Keratinocyte (primary cell): ENCODE data around the gene STIM1. TPM values are rescaled to one million over a fixed set of nuclear protein-coding genes. Genes with fewer than 3 reads are reported as not detected.

ENCODE experiments used
- DNase-seq: peaks from one replicate; pipeline ENCODE4 v3.0.0-alpha.2; 2011; ENCODE audit warnings: low read depth, missing footprints, low spot score
- FAIRE-seq: peaks from 2 replicates; lab custom pipeline; 2011; peaks lifted over from hg19 to GRCh38; lab: Jason Lieb, UNC
- H2AFZ ChIP-seq: 2 replicates; pipeline ENCODE4 v1.6.0; 2012; ENCODE audit warnings: low read length, control low read depth, inconsistent platforms; ENCODE audit not compliant: control insufficient read depth
- H3K27ac ChIP-seq: 2 replicates; pipeline ENCODE4 v1.5.1; 2011; ENCODE audit warnings: low read length; ENCODE audit not compliant: control insufficient read depth, insufficient read depth
- H3K27me3 ChIP-seq: 3 replicates; pipeline ENCODE4 v1.6.0; 2011; ENCODE audit warnings: low read length; ENCODE audit not compliant: control insufficient read depth, insufficient read depth; ENCODE audit errors: extremely low read depth
- H3K36me3 ChIP-seq, 2 experiments: 2 replicates in 1 of 2; 3 replicates in 1 of 2; pipeline ENCODE4 v1.5.1; 2011; ENCODE audit warnings: low read length in 2 of 2, mild to moderate bottlenecking in 1 of 2; ENCODE audit not compliant: control insufficient read depth in 2 of 2, insufficient read depth in 2 of 2; ENCODE audit errors: extremely low read depth in 1 of 2
- H3K4me1 ChIP-seq: 3 replicates; pipeline ENCODE4 v1.5.1; 2011; ENCODE audit warnings: low read length; ENCODE audit not compliant: control insufficient read depth, insufficient read depth; ENCODE audit errors: extremely low read depth
- H3K4me2 ChIP-seq: 3 replicates; pipeline ENCODE4 v1.6.0; 2011; ENCODE audit warnings: low read depth, low read length; ENCODE audit not compliant: control insufficient read depth, insufficient read depth; ENCODE audit errors: extremely low read depth
- H3K4me3 ChIP-seq, 3 experiments: fragments of 200-600 bp in 1 of 3; sonication (generic) in 1 of 3; 2 replicates in 2 of 3; 3 replicates in 1 of 3; pipeline ENCODE4 v1.5.1; 2011 to 2016; ENCODE audit warnings: low read length in 3 of 3, mild to moderate bottlenecking in 3 of 3, control low read depth in 2 of 3, inconsistent platforms in 1 of 3, low read depth in 1 of 3, mixed read lengths in 1 of 3, mixed run types in 1 of 3, moderate library complexity in 1 of 3; ENCODE audit not compliant: control insufficient read depth in 2 of 3, insufficient read depth in 2 of 3; ENCODE audit errors: extremely low read depth in 1 of 3
- H3K79me2 ChIP-seq: 2 replicates; pipeline ENCODE4 v1.6.0; 2012; ENCODE audit warnings: low read length; ENCODE audit not compliant: control insufficient read depth, insufficient read depth
- H3K9ac ChIP-seq: 3 replicates; pipeline ENCODE4 v1.6.0; 2011; ENCODE audit warnings: low read length; ENCODE audit not compliant: control insufficient read depth, insufficient read depth; ENCODE audit errors: extremely low read depth
- H3K9me1 ChIP-seq: 3 replicates; pipeline ENCODE4 v1.6.0; 2011; ENCODE audit warnings: low read length; ENCODE audit not compliant: control insufficient read depth, insufficient read depth; ENCODE audit errors: extremely low read depth
- H3K9me3 ChIP-seq: 2 replicates; pipeline ENCODE4 v1.5.1; 2012; ENCODE audit warnings: low read depth, low read length; ENCODE audit not compliant: control insufficient read depth
- H4K20me1 ChIP-seq: 3 replicates; pipeline ENCODE4 v1.6.0; 2011; ENCODE audit warnings: low read length; ENCODE audit not compliant: control insufficient read depth, insufficient read depth; ENCODE audit errors: extremely low read depth
- EZH2 ChIP-seq: IDR thresholded peaks from one replicate; pipeline ENCODE4 v1.6.1; 2012; ENCODE audit warnings: inconsistent platforms, mild to moderate bottlenecking, low read length, moderate library complexity
- dilution Hi-C: fragments of 300-500 bp; cut with MboI; formaldehyde crosslinking; loops from one replicate; pipeline ENCODE4 v1.7.0; 2020; ENCODE audit warnings: low sequenced_read_pairs; ENCODE audit not compliant: extremely low pct_ligation_motif_present
- polyA plus RNA-seq, 5 experiments: library from polyadenylated mRNA; depleted of rRNA in 3 of 5; stranded (reverse) in 3 of 5; stranded (forward) in 1 of 5; unstranded in 1 of 5; fragments of >200 nt; gene quantifications; 1 replicate in 1 of 5; 2 replicates in 3 of 5; 3 replicates in 1 of 5; pipeline versions ENCODE4 v1.2.1 to v1.2.3, GENCODE V29; 2011 to 2012; ENCODE audit warnings: missing spikeins in 2 of 5, low read depth in 1 of 5, low replicate concordance in 1 of 5
- TF ChIP-seq, protein P1 (sequence below), 3 experiments: IDR thresholded peaks in 1 of 3; conservative IDR thresholded peaks in 1 of 3; optimal IDR thresholded peaks in 1 of 3; 2 replicates in 2 of 3; 3 replicates in 1 of 3; pipeline versions ENCODE3 to v1.5.1; 2011; ENCODE audit warnings: low read length in 3 of 3, mild to moderate bottlenecking in 3 of 3, moderate library complexity in 2 of 3, control low read depth in 1 of 3, inconsistent platforms in 1 of 3; ENCODE audit not compliant: insufficient read depth in 2 of 3; ENCODE audit errors: extremely low read depth in 1 of 3

STIM1 gene
- polyA plus RNA-seq, 1 donor (not counting 4 experiments of a cell fraction or from before 2014, with no cell fraction given) = 23.7 TPM

DNA sequence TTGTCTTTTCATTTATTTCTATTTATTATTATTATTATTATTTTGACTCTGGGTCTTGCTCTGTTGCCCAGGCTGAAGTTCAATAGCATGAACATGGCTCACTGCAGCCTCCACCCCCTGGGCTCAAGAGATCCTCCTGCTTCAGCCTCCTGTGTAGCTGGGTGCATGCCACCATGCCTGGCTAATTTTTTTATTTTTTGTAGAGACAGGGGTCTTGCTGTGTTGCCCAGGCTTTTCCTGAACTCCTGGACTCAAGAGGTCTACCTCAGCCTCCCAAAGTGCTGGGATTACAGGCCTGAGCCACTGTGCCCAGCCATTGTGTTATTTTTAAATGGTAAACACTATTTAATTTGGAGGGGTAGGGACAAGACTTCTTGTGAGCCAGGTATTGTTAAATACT, 215.9 kb downstream of the STIM1 start:
- no peak overlapping the region for H3K4me3 ChIP-seq
- H2AFZ ChIP-seq = no peak overlapping the region
- dilution Hi-C loops = loop anchor here (25.0 kb wide), 2 partner anchors 109 to 209 kb away; partner anchors contain the start of gene STIM1
- no peaks in the 10 kb centered on the region for H3K27me3 ChIP-seq
- FAIRE-seq (no peak), DNase-seq (no peak)
- no peak for TF ChIP-seq EZH2
- TF ChIP-seq, protein P1, sequence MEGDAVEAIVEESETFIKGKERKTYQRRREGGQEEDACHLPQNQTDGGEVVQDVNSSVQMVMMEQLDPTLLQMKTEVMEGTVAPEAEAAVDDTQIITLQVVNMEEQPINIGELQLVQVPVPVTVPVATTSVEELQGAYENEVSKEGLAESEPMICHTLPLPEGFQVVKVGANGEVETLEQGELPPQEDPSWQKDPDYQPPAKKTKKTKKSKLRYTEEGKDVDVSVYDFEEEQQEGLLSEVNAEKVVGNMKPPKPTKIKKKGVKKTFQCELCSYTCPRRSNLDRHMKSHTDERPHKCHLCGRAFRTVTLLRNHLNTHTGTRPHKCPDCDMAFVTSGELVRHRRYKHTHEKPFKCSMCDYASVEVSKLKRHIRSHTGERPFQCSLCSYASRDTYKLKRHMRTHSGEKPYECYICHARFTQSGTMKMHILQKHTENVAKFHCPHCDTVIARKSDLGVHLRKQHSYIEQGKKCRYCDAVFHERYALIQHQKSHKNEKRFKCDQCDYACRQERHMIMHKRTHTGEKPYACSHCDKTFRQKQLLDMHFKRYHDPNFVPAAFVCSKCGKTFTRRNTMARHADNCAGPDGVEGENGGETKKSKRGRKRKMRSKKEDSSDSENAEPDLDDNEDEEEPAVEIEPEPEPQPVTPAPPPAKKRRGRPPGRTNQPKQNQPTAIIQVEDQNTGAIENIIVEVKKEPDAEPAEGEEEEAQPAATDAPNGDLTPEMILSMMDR (optimal IDR thresholded peaks at IDR 0.05 in 1 of 3, IDR thresholded peaks at IDR 0.05 in 1 of 3, conservative IDR thresholded peaks at IDR 0.05 in 1 of 3; ENCODE audit: extremely low read depth in 1 of 3, insufficient read depth in 2 of 3, low read length in 3 of 3) = no peak
- H3K9me1 ChIP-seq = no peaks in the 10 kb centered on the region
- no peak overlapping the region for H3K27ac ChIP-seq
- H3K9ac ChIP-seq = no peak overlapping the region
- H3K4me2 ChIP-seq = no peak overlapping the region
- no peaks in the 10 kb centered on the region for H3K9me3 ChIP-seq
- no peaks in the 10 kb centered on the region for H4K20me1 ChIP-seq
- H3K79me2 ChIP-seq = no peaks in the 10 kb centered on the region
- peaks cover 8% of the 10 kb centered on the region for H3K4me1 ChIP-seq
- H3K36me3 ChIP-seq = peaks cover 0 to 5% of the 10 kb centered on the region in 2 experiments

DNA sequence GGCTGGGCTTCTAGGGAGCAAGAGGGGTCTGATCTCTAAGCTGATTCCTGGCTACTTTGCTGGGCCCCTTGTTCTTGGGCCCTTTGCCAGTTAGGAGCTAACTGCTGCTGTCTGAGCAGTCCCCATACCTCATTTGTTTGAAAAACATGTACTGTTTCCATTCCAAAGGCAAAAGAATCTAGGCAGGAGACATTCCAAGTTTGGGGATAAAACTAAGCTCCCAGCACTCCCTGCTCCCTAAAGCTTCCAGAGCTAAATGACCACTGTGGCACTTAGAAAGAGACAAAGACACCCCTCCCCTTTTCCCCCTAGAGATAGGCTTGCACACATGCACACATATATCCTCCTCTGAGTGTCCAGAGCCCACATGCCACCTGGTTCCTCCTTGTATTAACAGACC, 216.4 kb downstream of the STIM1 start:
- Histone ChIP-seq H2AFZ (no peak overlapping the region), H3K79me2 (no peaks in the 10 kb centered on the region), H3K9ac (no peak overlapping the region), H3K27me3 (no peaks in the 10 kb centered on the region), H3K4me3 (no peak overlapping the region), H3K9me1 (no peaks in the 10 kb centered on the region), H3K4me2 (no peak overlapping the region), H3K4me1 (peaks cover 13% of the 10 kb centered on the region), H4K20me1 (no peaks in the 10 kb centered on the region), H3K9me3 (no peaks in the 10 kb centered on the region), H3K27ac (no peak overlapping the region), H3K36me3 (peaks cover 0 to 5% of the 10 kb centered on the region in 2 experiments)
- DNase-seq = no peak
- FAIRE-seq = no peak
- dilution Hi-C loops = loop anchor here (25.0 kb wide), 2 partner anchors 110 to 210 kb away; partner anchors contain the start of gene STIM1
- TF ChIP-seq, protein P1 (optimal IDR thresholded peaks at IDR 0.05 in 1 of 3, IDR thresholded peaks at IDR 0.05 in 1 of 3, conservative IDR thresholded peaks at IDR 0.05 in 1 of 3; ENCODE audit: extremely low read depth in 1 of 3, insufficient read depth in 2 of 3, low read length in 3 of 3) = no peak
- no peak for TF ChIP-seq EZH2
